SK-N-MC (cell line): ENCODE measurements around the gene C3orf70.
A peak's percentile ranks its signal among the peaks of the same experiment; 100 is the strongest.

Experiments
- DNase-seq: peaks from one replicate; pipeline ENCODE4 v3.0.0-alpha.2; 2011; ENCODE audit warnings: low read depth, low spot score
- H3K27ac ChIP-seq: fragments of 200-600 bp; sonication (generic); 2 replicates; pipeline ENCODE4 v1.5.1; 2016; ENCODE audit warnings: mixed run types
- H3K36me3 ChIP-seq: fragments of 200-600 bp; sonication (generic); 2 replicates; pipeline ENCODE4 v1.6.1; 2017; ENCODE audit warnings: antibody characterized with exemption, low read length, mixed read lengths; ENCODE audit not compliant: insufficient read depth
- H3K4me3 ChIP-seq: fragments of 200-600 bp; sonication (generic); 2 replicates; pipeline ENCODE4 v1.5.1; 2016
- H3K9ac ChIP-seq: fragments of 200-600 bp; sonication (generic); 2 replicates; pipeline ENCODE4 v1.8.0; 2017; ENCODE audit warnings: mixed run types, mixed read lengths; ENCODE audit not compliant: insufficient read length
- H3K9me3 ChIP-seq: fragments of 200-600 bp; sonication (generic); 2 replicates; pipeline ENCODE4 v1.6.1; 2017; ENCODE audit warnings: low read depth, mild to moderate bottlenecking, antibody characterized with exemption, low read length, moderate library complexity, mixed read lengths
- EZH2 ChIP-seq: fragments of 200-600 bp; sonication (generic); IDR thresholded peaks from one replicate; pipeline ENCODE4 v1.6.1; 2017; ENCODE audit warnings: antibody characterized with exemption
- FOXP2 ChIP-seq: optimal IDR thresholded peaks from 2 replicates; pipeline ENCODE3; 2011; ENCODE audit warnings: mild to moderate bottlenecking, moderate library complexity; ENCODE audit not compliant: insufficient read depth; ENCODE audit errors: extremely low read length, control extremely low read depth
- POLR2AphosphoS5 ChIP-seq: IDR thresholded peaks from 2 replicates; pipeline ENCODE4 v1.6.1; 2012; ENCODE audit warnings: mild to moderate bottlenecking, low read depth, low read length, borderline replicate concordance

Gene C3orf70

GRCh38 chr3:185176750-185177359 is 24.0 kb upstream of the C3orf70 start:
- TF ChIP-seq FOXP2, result no peak
- TF ChIP-seq POLR2AphosphoS5, result no peak
- TF ChIP-seq EZH2, result no peak
- Histone ChIP-seq H3K27ac (peak overlapping the region; percentile 84), H3K4me3 (peak overlapping the region; percentile 55), H3K9me3 (no peaks in the 10 kb centered on the region), H3K9ac (no peak overlapping the region), H3K36me3 (no peaks in the 10 kb centered on the region)
- DNase-seq, result peak; percentile 73

DNA sequence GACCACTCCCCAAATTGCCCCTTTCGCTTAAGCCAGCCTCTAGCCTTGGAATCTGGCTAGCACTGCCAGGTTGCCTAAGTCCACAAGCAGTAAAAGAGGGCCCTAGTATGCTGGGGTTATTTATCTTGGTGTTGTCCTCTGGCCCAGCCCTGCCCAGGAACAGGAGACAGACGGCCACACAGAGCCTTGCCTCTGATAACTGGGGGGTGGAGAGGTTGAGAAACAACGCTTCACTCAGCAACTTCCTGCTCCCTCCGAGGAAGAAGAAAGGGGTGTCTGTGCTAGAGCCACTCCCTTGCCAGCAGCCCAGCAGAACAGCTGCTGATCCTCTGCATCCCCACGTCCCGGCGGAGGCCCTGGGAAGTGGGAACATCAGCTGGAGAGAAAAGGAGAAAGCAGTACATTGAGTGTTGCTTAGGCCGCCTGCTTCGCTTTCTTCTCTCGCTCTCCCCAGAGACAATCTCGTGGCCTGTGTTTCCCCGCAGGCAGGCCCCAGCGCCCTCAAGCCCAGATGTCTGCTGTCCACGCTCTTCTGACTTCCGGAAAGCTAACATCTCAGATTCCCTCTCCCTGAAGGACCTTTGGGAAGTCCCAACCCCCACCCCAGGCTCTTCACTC is 22.6 kb upstream of the C3orf70 start:
- TF ChIP-seq POLR2AphosphoS5 (0 out of 2 replicates have a peak, but pooled peaks have one; percentile 14), FOXP2 (peak; percentile 34), EZH2 (no peak)
- Histone ChIP-seq H3K27ac (peak overlapping the region; percentile 84), H3K9me3 (no peaks in the 10 kb centered on the region), H3K4me3 (peak overlapping the region; percentile 67), H3K9ac (peak overlapping the region; percentile 62), H3K36me3 (no peaks in the 10 kb centered on the region)
- no peak for DNase-seq

- no peak overlapping the region for H3K27ac ChIP-seq
- TF ChIP-seq EZH2 (no peak), FOXP2 (no peak), POLR2AphosphoS5 (no peak)
- no peaks in the 10 kb centered on the region for H3K9me3 ChIP-seq
- DNase-seq, result no peak
- no peak overlapping the region for H3K4me3 ChIP-seq
- no peak overlapping the region for H3K9ac ChIP-seq
- no peaks in the 10 kb centered on the region for H3K36me3 ChIP-seq
These were observed 19.5 kb upstream of the C3orf70 start for GRCh38 chr3:185172086-185173049.

DNA sequence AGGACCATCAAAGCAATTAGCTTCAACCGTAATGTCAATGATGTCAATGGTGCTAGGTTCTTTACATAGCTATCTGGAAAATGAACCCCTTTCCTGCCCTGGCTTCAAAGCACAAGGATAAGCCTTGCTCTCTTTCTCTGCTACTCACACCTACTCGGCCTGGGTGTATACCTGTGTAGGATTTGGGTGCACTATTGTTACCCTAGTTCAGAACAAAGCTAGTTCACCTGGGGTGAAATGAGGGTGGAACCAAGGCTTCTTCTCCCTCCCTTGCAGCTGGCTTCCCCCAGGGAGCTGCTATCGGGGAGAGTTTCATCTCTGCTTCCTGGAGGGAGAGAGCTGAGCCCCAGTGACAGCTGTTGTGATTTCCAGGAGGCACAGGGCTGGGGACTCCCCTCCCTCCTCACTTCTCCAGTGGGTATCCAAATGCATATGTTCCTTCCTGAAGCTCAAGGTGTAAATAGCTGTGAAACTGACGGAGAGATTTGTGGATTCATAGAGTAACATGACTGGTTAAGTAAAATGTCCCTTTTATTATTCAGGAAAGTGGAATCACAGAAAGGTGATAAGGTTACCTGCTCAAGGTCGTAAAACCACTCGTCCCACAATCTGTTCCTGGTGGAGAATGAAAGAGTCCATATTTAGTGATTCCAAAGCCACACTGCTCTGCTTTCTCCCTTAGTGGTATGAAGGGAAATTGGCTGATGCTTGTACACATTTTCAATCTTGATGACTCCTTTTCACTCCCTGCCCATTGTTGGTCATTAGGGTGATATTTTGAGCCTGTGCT is 11.8 kb upstream of the C3orf70 start:
- DNase-seq, result no peak
- Histone ChIP-seq H3K27ac (no peak overlapping the region), H3K9ac (no peak overlapping the region), H3K9me3 (no peaks in the 10 kb centered on the region), H3K4me3 (no peak overlapping the region), H3K36me3 (no peaks in the 10 kb centered on the region)
- no peak for TF ChIP-seq FOXP2
- no peak for TF ChIP-seq EZH2
- no peak for TF ChIP-seq POLR2AphosphoS5

DNA sequence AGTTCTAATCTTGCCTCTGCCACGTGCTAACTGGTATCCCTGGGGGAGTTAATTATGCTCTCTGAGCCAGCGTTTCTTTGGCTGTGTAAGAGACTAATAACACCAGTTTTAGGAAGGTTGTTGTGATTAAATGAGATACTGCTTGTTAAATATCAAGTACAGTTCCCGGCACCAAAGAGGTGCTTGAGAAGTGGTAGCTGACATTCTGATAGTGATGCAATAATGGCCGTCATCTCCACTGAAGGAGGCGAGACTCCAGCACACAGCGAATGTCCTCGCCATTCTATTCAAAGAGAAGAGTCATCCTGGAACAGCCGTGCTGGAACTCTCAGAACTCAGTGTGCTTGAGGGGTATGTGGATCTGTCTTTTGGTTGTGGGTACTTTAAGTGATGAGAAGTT is 9.8 kb upstream of the C3orf70 start:
- H3K9ac ChIP-seq, result no peak overlapping the region
- no peaks in the 10 kb centered on the region for H3K36me3 ChIP-seq
- H3K4me3 ChIP-seq, result no peak overlapping the region
- no peak for DNase-seq
- no peak overlapping the region for H3K27ac ChIP-seq
- H3K9me3 ChIP-seq, result no peaks in the 10 kb centered on the region
- TF ChIP-seq EZH2 (no peak), FOXP2 (no peak), POLR2AphosphoS5 (no peak)

GRCh38 chr3:185161761-185162160 is 8.9 kb upstream of the C3orf70 start:
- Histone ChIP-seq H3K9ac (no peak overlapping the region), H3K27ac (no peak overlapping the region), H3K4me3 (no peak overlapping the region), H3K36me3 (no peaks in the 10 kb centered on the region), H3K9me3 (no peaks in the 10 kb centered on the region)
- no peak for DNase-seq
- TF ChIP-seq FOXP2 (no peak), EZH2 (no peak), POLR2AphosphoS5 (no peak)

DNA sequence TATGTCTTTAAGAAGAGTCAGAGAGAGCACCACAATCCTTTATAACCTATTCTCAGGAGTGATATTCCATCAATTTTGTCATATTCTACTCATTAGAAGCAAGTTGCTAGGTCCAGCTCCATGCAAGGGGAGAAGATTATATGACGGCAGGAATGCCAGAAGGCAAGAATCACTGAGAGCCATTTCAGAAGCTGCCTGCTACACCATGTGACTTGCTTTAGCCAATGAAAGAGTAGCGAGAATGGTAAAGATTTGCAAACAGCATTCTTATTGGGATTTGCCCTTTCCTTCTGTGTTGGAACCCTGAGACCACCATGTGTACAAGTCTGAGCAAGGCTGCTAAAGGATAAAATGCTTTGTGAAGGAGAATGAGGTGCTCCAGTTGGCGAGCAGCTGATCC is 4.5 kb upstream of the C3orf70 start:
- Histone ChIP-seq H3K36me3 (no peaks in the 10 kb centered on the region), H3K9me3 (no peaks in the 10 kb centered on the region), H3K27ac (no peak overlapping the region), H3K9ac (no peak overlapping the region), H3K4me3 (no peak overlapping the region)
- TF ChIP-seq EZH2 (no peak), POLR2AphosphoS5 (no peak)
- no peak for DNase-seq
